Transverse colon (tissue), 3 donors: ENCODE data around the gene CCDC7.

Source experiments
- CTCF ChIP-seq, 5 experiments: fragments of 200-600 bp in 3 of 5; fragments of 450-650 bp in 2 of 5; sonication (generic) in 3 of 5; IDR thresholded peaks; 1 replicate in 2 of 5; 2 replicates in 3 of 5; pipeline ENCODE4 v1.5.1; 2016 to 2017; ENCODE audit warnings: antibody characterized with exemption in 5 of 5, inconsistent platforms in 3 of 5, mild to moderate bottlenecking in 2 of 5, moderate library complexity in 1 of 5
- EP300 ChIP-seq: sonication (generic); formaldehyde crosslinking; IDR thresholded peaks from one replicate; pipeline ENCODE4 v1.6.1; 2017; ENCODE audit warnings: antibody characterized with exemption, low read depth

- TF ChIP-seq EP300 (no peak), CTCF (IDR thresholded peaks at IDR 0.05) (no peak)
These were observed 419.2 kb downstream of the CCDC7 start for GRCh38 chr10:32865170-32865569.
